Mucosa of rectum (tissue), 2 donors: Measurements from ENCODE around the gene ASIC1.
"Not testable (repeated sequence)": the region's sequence is repeated elsewhere in the genome, so short reads cannot be mapped to it uniquely, and the experiment has no call there.

Experiments
- H3K27ac ChIP-seq, 2 donors: one replicate each; pipeline ENCODE4 v1.7.0; 2013; ENCODE audit warnings: inconsistent platforms in 2 of 2, low read depth in 2 of 2, low read length in 2 of 2
- H3K27me3 ChIP-seq, 2 donors: one replicate each; pipeline ENCODE4 v1.7.0; 2013; ENCODE audit warnings: low read length in 2 of 2; ENCODE audit not compliant: control insufficient read depth in 2 of 2, insufficient read depth in 2 of 2
- H3K36me3 ChIP-seq, 2 donors: one replicate each; pipeline ENCODE4 v1.7.0; 2013; ENCODE audit warnings: low read length in 2 of 2; ENCODE audit not compliant: control insufficient read depth in 2 of 2, insufficient read depth in 2 of 2
- H3K4me1 ChIP-seq, 2 donors: one replicate each; pipeline ENCODE4 v1.7.0; 2013; ENCODE audit warnings: low read length in 2 of 2, mild to moderate bottlenecking in 1 of 2; ENCODE audit not compliant: control insufficient read depth in 2 of 2, insufficient read depth in 2 of 2
- H3K4me3 ChIP-seq, 2 donors: one replicate each; pipeline ENCODE4 v1.7.0; 2013; ENCODE audit warnings: low read length in 2 of 2
- H3K9ac ChIP-seq, 2 donors: one replicate each; pipeline ENCODE4 v1.7.0; 2013; ENCODE audit warnings: low read length in 2 of 2, low read depth in 1 of 2, mild to moderate bottlenecking in 1 of 2
- H3K9me3 ChIP-seq, 2 donors: one replicate each; pipeline ENCODE4 v1.7.0; 2013; ENCODE audit warnings: low read length in 2 of 2; ENCODE audit not compliant: control insufficient read depth in 2 of 2
- donor health status: healthy.
- donor health status: Normal muscosa, but diverticular disease.

The ASIC1 gene

GRCh38 chr12:50081096-50081808, 23.9 kb downstream of the ASIC1 start:
- Histone ChIP-seq H3K27ac (no peak overlapping the region), H3K4me3 (no peak overlapping the region), H3K4me1 (peaks cover 20 to 25% of the 10 kb centered on the region in 2 donors), H3K9ac (no peak overlapping the region), H3K36me3 (no peaks in the 10 kb centered on the region), H3K9me3 (no peaks in the 10 kb centered on the region), H3K27me3 (no peaks in the 10 kb centered on the region)

GRCh38 chr12:50082644-50083043, 25.2 kb downstream of the ASIC1 start:
- Histone ChIP-seq H3K27ac (peak overlapping the region; percentile 66 to 68), H3K9ac (peak overlapping the region in 1 of 2 donors; percentile 26), H3K27me3 (no peaks in the 10 kb centered on the region), H3K9me3 (no peaks in the 10 kb centered on the region), H3K4me3 (peak overlapping the region in 1 of 2 donors; percentile 20), H3K4me1 (peaks cover 20 to 25% of the 10 kb centered on the region in 2 donors), H3K36me3 (peaks cover 3 to 11% of the 10 kb centered on the region in 2 donors)

GRCh38 chr12:50083301-50083700, 25.9 kb downstream of the ASIC1 start:
- no peaks in the 10 kb centered on the region for H3K27me3 ChIP-seq
- peaks cover 3 to 16% of the 10 kb centered on the region in 2 donors for H3K36me3 ChIP-seq
- peaks cover 20 to 25% of the 10 kb centered on the region in 2 donors for H3K4me1 ChIP-seq
- peak overlapping the region; percentile 66 to 68 for H3K27ac ChIP-seq
- no peaks in the 10 kb centered on the region for H3K9me3 ChIP-seq
- H3K9ac ChIP-seq: no peak overlapping the region
- no peak overlapping the region for H3K4me3 ChIP-seq

- H3K4me1 ChIP-seq: peaks cover 20 to 25% of the 10 kb centered on the region in 2 donors
- not testable (repeated sequence) for H3K9me3 ChIP-seq, H3K27me3 ChIP-seq
- peak overlapping the region; percentile 68 to 95 for H3K9ac ChIP-seq
- H3K4me3 ChIP-seq: peak overlapping the region; percentile 65 to 97
- peak overlapping the region; percentile 78 to 86 for H3K27ac ChIP-seq
- peaks cover 14 to 24% of the 10 kb centered on the region in 2 donors for H3K36me3 ChIP-seq
Observed at GRCh38 chr12:50084409-50084774, 27.0 kb downstream of the ASIC1 start.

GRCh38 chr12:50084775-50085614, 27.6 kb downstream of the ASIC1 start, which contains the start of gene SMARCD1:
Gene SMARCD1 (plus strand): TSS chr12:50085342. CDS start chr12:50085370, 28 bp downstream.
- H3K27ac ChIP-seq: peak within 1 kb of the TSS; percentile 78 to 86
- H3K36me3 ChIP-seq: peaks cover 20 to 28% of the 10 kb centered on the region in 2 donors
- peak within 1 kb of the TSS; percentile 65 to 97 for H3K4me3 ChIP-seq
- H3K27me3 ChIP-seq: no peaks in the 10 kb centered on the region
- H3K9ac ChIP-seq: peak within 1 kb of the TSS; percentile 68 to 95
- H3K4me1 ChIP-seq: peaks cover 20 to 25% of the 10 kb centered on the region in 2 donors
- no peaks in the 10 kb centered on the region for H3K9me3 ChIP-seq

- no peaks in the 10 kb centered on the region for H3K9me3 ChIP-seq
- H3K27me3 ChIP-seq: no peaks in the 10 kb centered on the region
- peak overlapping the region; percentile 78 to 86 for H3K27ac ChIP-seq
- peaks cover 20 to 25% of the 10 kb centered on the region in 2 donors for H3K4me1 ChIP-seq
- H3K36me3 ChIP-seq: peaks cover 25 to 34% of the 10 kb centered on the region in 2 donors
- H3K9ac ChIP-seq: no peak overlapping the region
- peak overlapping the region; percentile 65 to 97 for H3K4me3 ChIP-seq
Observed at GRCh38 chr12:50085615-50086072, 28.2 kb downstream of the ASIC1 start.

- H3K27me3 ChIP-seq: no peaks in the 10 kb centered on the region
- H3K4me1 ChIP-seq: peaks cover 20 to 25% of the 10 kb centered on the region in 2 donors
- peaks cover 25 to 38% of the 10 kb centered on the region in 2 donors for H3K36me3 ChIP-seq
- H3K4me3 ChIP-seq: peak overlapping the region; percentile 65 to 97
- peak overlapping the region in 1 of 2 donors; percentile 86 for H3K27ac ChIP-seq
- H3K9me3 ChIP-seq: no peaks in the 10 kb centered on the region
- H3K9ac ChIP-seq: no peak overlapping the region
Observed at GRCh38 chr12:50086148-50086547, 28.8 kb downstream of the ASIC1 start.

GRCh38 chr12:50087151-50087550, 29.8 kb downstream of the ASIC1 start:
- H3K36me3 ChIP-seq: peaks cover 25 to 43% of the 10 kb centered on the region in 2 donors
- no peak overlapping the region for H3K27ac ChIP-seq
- no peak overlapping the region for H3K4me3 ChIP-seq
- no peaks in the 10 kb centered on the region for H3K27me3 ChIP-seq
- H3K9ac ChIP-seq: no peak overlapping the region
- no peaks in the 10 kb centered on the region for H3K9me3 ChIP-seq
- H3K4me1 ChIP-seq: peaks cover 16 to 20% of the 10 kb centered on the region in 2 donors

- Histone ChIP-seq H3K27ac (no peak overlapping the region), H3K9ac (no peak overlapping the region), H3K9me3 (no peaks in the 10 kb centered on the region), H3K4me1 (peaks cover 8 to 13% of the 10 kb centered on the region in 2 donors), H3K4me3 (no peak overlapping the region), H3K27me3 (no peaks in the 10 kb centered on the region), H3K36me3 (peaks cover 30 to 48% of the 10 kb centered on the region in 2 donors)
Observed at GRCh38 chr12:50087995-50088394, 30.6 kb downstream of the ASIC1 start.
